T-helper 2 cell treated with Interferon-gamma antibody and Interleukin-4, amounts not matched to agents 5 μg/mL and 100 μg/mL, for 36 hours (primary cell): Measurements from ENCODE around the gene BOLA1.

Source experiments
- DNase-seq: peaks from one replicate; pipeline ENCODE4 v3.0.0; 2021; ENCODE audit warnings: low spot score
- H3K27ac Mint-ChIP-seq: one replicate; pipeline ENCODE4 v1.8.0; 2021; ENCODE audit warnings: mild to moderate bottlenecking, mixed read lengths
- H3K27me3 Mint-ChIP-seq: one replicate; pipeline ENCODE4 v1.8.0; 2021; ENCODE audit warnings: low read depth, mixed read lengths
- H3K36me3 Mint-ChIP-seq: one replicate; pipeline ENCODE4 v1.8.0; 2021; ENCODE audit warnings: low read depth, mixed read lengths
- H3K4me1 Mint-ChIP-seq: one replicate; pipeline ENCODE4 v1.8.0; 2021; ENCODE audit warnings: low read depth, mixed read lengths
- H3K4me3 Mint-ChIP-seq: one replicate; pipeline ENCODE4 v1.8.0; 2022; ENCODE audit warnings: mild to moderate bottlenecking, moderate library complexity, mixed read lengths
- H3K9me3 Mint-ChIP-seq: one replicate; pipeline ENCODE4 v1.8.0; 2021; ENCODE audit warnings: mixed read lengths

BOLA1 gene

GRCh38 chr1:149914545-149914944 lies 15.2 kb downstream of the BOLA1 start:
- Mint-ChIP-seq H3K27ac (peak overlapping the region; percentile 64), H3K27me3 (no peaks in the 10 kb centered on the region), H3K4me1 (peaks cover 35% of the 10 kb centered on the region), H3K4me3 (no peak overlapping the region), H3K9me3 (no peaks in the 10 kb centered on the region), H3K36me3 (peaks cover 14% of the 10 kb centered on the region)
- DNase-seq: no peak

GRCh38 chr1:149915429-149916192 lies 16.2 kb downstream of the BOLA1 start:
- DNase-seq: no peak
- no peaks in the 10 kb centered on the region for H3K9me3 Mint-ChIP-seq
- H3K27ac Mint-ChIP-seq: peak overlapping the region; percentile 79
- peaks cover 35% of the 10 kb centered on the region for H3K4me1 Mint-ChIP-seq
- H3K27me3 Mint-ChIP-seq: no peaks in the 10 kb centered on the region
- H3K4me3 Mint-ChIP-seq: peak overlapping the region; percentile 96
- peaks cover 12% of the 10 kb centered on the region for H3K36me3 Mint-ChIP-seq

GRCh38 chr1:149916193-149916897 lies 17.0 kb downstream of the BOLA1 start:
- peaks cover 35% of the 10 kb centered on the region for H3K4me1 Mint-ChIP-seq
- no peaks in the 10 kb centered on the region for H3K9me3 Mint-ChIP-seq
- H3K36me3 Mint-ChIP-seq: peaks cover 8% of the 10 kb centered on the region
- peak overlapping the region; percentile 96 for H3K4me3 Mint-ChIP-seq
- peak overlapping the region; percentile 79 for H3K27ac Mint-ChIP-seq
- no peak for DNase-seq
- no peaks in the 10 kb centered on the region for H3K27me3 Mint-ChIP-seq

- peak overlapping the region; percentile 83 for H3K27ac Mint-ChIP-seq
- H3K27me3 Mint-ChIP-seq: no peaks in the 10 kb centered on the region
These were observed 17.5 kb downstream of the BOLA1 start for GRCh38 chr1:149916898-149917252.

GRCh38 chr1:149917571-149918144 lies 18.3 kb downstream of the BOLA1 start, which contains the start of gene SV2A:
TSS of gene SV2A (minus strand) at chr1:149917844. CDS start at chr1:149913840, 4,004 bp downstream.
- Mint-ChIP-seq H3K36me3 (peaks cover 10% of the 10 kb centered on the region), H3K27ac (peak within 1 kb of the TSS; percentile 83), H3K27me3 (no peaks in the 10 kb centered on the region), H3K4me3 (peak within 1 kb of the TSS; percentile 96), H3K4me1 (peaks cover 31% of the 10 kb centered on the region), H3K9me3 (no peaks in the 10 kb centered on the region)
- DNase-seq: peak; percentile 19

More at GRCh38 chr1:149916898-149917252, 17.5 kb downstream of the BOLA1 start:
- peak overlapping the region; percentile 96 for H3K4me3 Mint-ChIP-seq
- H3K36me3 Mint-ChIP-seq: peaks cover 6% of the 10 kb centered on the region
- DNase-seq: no peak
- H3K4me1 Mint-ChIP-seq: peaks cover 33% of the 10 kb centered on the region
- no peaks in the 10 kb centered on the region for H3K9me3 Mint-ChIP-seq

- H3K4me3 Mint-ChIP-seq: no peak overlapping the region
- no peak for DNase-seq
- H3K36me3 Mint-ChIP-seq: peaks cover 52% of the 10 kb centered on the region
These were observed 24.3 kb downstream of the BOLA1 start for GRCh38 chr1:149923626-149924025.

GRCh38 chr1:149925345-149925744 lies 26.0 kb downstream of the BOLA1 start:
- Mint-ChIP-seq H3K4me1 (peaks cover 33% of the 10 kb centered on the region), H3K27me3 (no peaks in the 10 kb centered on the region), H3K27ac (peak overlapping the region; percentile 62), H3K9me3 (no peaks in the 10 kb centered on the region), H3K4me3 (peak overlapping the region; percentile 62), H3K36me3 (peaks cover 52% of the 10 kb centered on the region)
- no peak for DNase-seq

More at GRCh38 chr1:149923626-149924025, 24.3 kb downstream of the BOLA1 start:
- Mint-ChIP-seq H3K4me1 (peaks cover 25% of the 10 kb centered on the region), H3K27ac (no peak overlapping the region), H3K9me3 (no peaks in the 10 kb centered on the region), H3K27me3 (no peaks in the 10 kb centered on the region)

GRCh38 chr1:149925751-149926150 lies 26.4 kb downstream of the BOLA1 start:
- Mint-ChIP-seq H3K36me3 (peaks cover 52% of the 10 kb centered on the region), H3K27ac (peak overlapping the region; percentile 26), H3K9me3 (no peaks in the 10 kb centered on the region), H3K27me3 (no peaks in the 10 kb centered on the region), H3K4me3 (peak overlapping the region; percentile 96), H3K4me1 (peaks cover 36% of the 10 kb centered on the region)
- DNase-seq: no peak

GRCh38 chr1:149926296-149926695 lies 26.9 kb downstream of the BOLA1 start:
- Mint-ChIP-seq H3K4me1 (peaks cover 41% of the 10 kb centered on the region), H3K27ac (no peak overlapping the region), H3K4me3 (peak overlapping the region; percentile 96), H3K9me3 (no peaks in the 10 kb centered on the region), H3K36me3 (peaks cover 52% of the 10 kb centered on the region), H3K27me3 (no peaks in the 10 kb centered on the region)
- DNase-seq: no peak

GRCh38 chr1:149927056-149927562 lies 27.7 kb downstream of the BOLA1 start:
- DNase-seq: no peak
- Mint-ChIP-seq H3K4me1 (peaks cover 48% of the 10 kb centered on the region), H3K27me3 (no peaks in the 10 kb centered on the region), H3K9me3 (no peaks in the 10 kb centered on the region), H3K36me3 (peaks cover 48% of the 10 kb centered on the region), H3K4me3 (peak overlapping the region; percentile 96), H3K27ac (peak overlapping the region; percentile 94)

- H3K36me3 Mint-ChIP-seq: peaks cover 44% of the 10 kb centered on the region
These were observed 28.4 kb downstream of the BOLA1 start, which contains the start of gene SF3B4 for GRCh38 chr1:149927563-149928400. TSS of gene SF3B4 (minus strand) at chr1:149927803. CDS start at chr1:149927759, 44 bp downstream.

GRCh38 chr1:149928401-149928724 lies 29.0 kb downstream of the BOLA1 start:
- peaks cover 38% of the 10 kb centered on the region for H3K36me3 Mint-ChIP-seq
- no peaks in the 10 kb centered on the region for H3K9me3 Mint-ChIP-seq
- peak overlapping the region; percentile 94 for H3K27ac Mint-ChIP-seq
- H3K4me3 Mint-ChIP-seq: peak overlapping the region; percentile 96
- no peaks in the 10 kb centered on the region for H3K27me3 Mint-ChIP-seq
- no peak for DNase-seq
- peaks cover 48% of the 10 kb centered on the region for H3K4me1 Mint-ChIP-seq

More at GRCh38 chr1:149927563-149928400, 28.4 kb downstream of the BOLA1 start, which contains the start of gene SF3B4:
- Mint-ChIP-seq H3K4me1 (peaks cover 48% of the 10 kb centered on the region), H3K27me3 (no peaks in the 10 kb centered on the region), H3K27ac (peak within 1 kb of the TSS; percentile 94), H3K9me3 (no peaks in the 10 kb centered on the region), H3K4me3 (peak within 1 kb of the TSS; percentile 96)
- peak; percentile 95 for DNase-seq

GRCh38 chr1:149929856-149930255 lies 30.5 kb downstream of the BOLA1 start:
- no peak for DNase-seq
- H3K9me3 Mint-ChIP-seq: no peaks in the 10 kb centered on the region
- H3K27ac Mint-ChIP-seq: no peak overlapping the region
- H3K4me3 Mint-ChIP-seq: peak overlapping the region; percentile 20
- H3K27me3 Mint-ChIP-seq: no peaks in the 10 kb centered on the region
- H3K36me3 Mint-ChIP-seq: peaks cover 26% of the 10 kb centered on the region
- peaks cover 40% of the 10 kb centered on the region for H3K4me1 Mint-ChIP-seq
